ENCODE measurements around the gene HOATZ.

HOATZ gene

GRCh38 chr11:111559800-111560464, 45.4 kb downstream of the HOATZ start:
- no peak for TF ChIP-seq CTCF (IDR thresholded peaks at IDR 0.05)

GRCh38 chr11:111560800-111561199, 46.2 kb downstream of the HOATZ start:
- H3K36me3 ChIP-seq = no peaks in the 10 kb centered on the region
- no peaks in the 10 kb centered on the region for H3K9me3 ChIP-seq
- H3K27ac ChIP-seq = no peak overlapping the region
- no peak for TF ChIP-seq CTCF (IDR thresholded peaks at IDR 0.05)
- H3K4me1 ChIP-seq (ENCODE audit: control insufficient read depth in 1 of 2, insufficient read depth in 1 of 2, low read depth in 1 of 2, low read length in 1 of 2) = no peaks in the 10 kb centered on the region
- no peak overlapping the region for H3K4me3 ChIP-seq (ENCODE audit: low read depth in 1 of 2, low read length in 1 of 2)
- no peaks in the 10 kb centered on the region for H3K27me3 ChIP-seq

More at GRCh38 chr11:111559800-111560464, 45.4 kb downstream of the HOATZ start:
- Histone ChIP-seq H3K9me3 (no peaks in the 10 kb centered on the region), H3K27ac (no peak overlapping the region), H3K4me1 (ENCODE audit: control insufficient read depth in 1 of 2, insufficient read depth in 1 of 2, low read depth in 1 of 2, low read length in 1 of 2) (no peaks in the 10 kb centered on the region), H3K27me3 (no peaks in the 10 kb centered on the region), H3K4me3 (ENCODE audit: low read depth in 1 of 2, low read length in 1 of 2) (no peak overlapping the region), H3K36me3 (no peaks in the 10 kb centered on the region)

GRCh38 chr11:111561306-111561705, 46.7 kb downstream of the HOATZ start:
- Histone ChIP-seq H3K27ac (no peak overlapping the region), H3K36me3 (no peaks in the 10 kb centered on the region), H3K4me3 (ENCODE audit: low read depth in 1 of 2, low read length in 1 of 2) (no peak overlapping the region), H3K9me3 (no peaks in the 10 kb centered on the region), H3K4me1 (ENCODE audit: control insufficient read depth in 1 of 2, insufficient read depth in 1 of 2, low read depth in 1 of 2, low read length in 1 of 2) (no peaks in the 10 kb centered on the region), H3K27me3 (no peaks in the 10 kb centered on the region)
- no peak for TF ChIP-seq CTCF (IDR thresholded peaks at IDR 0.05)

GRCh38 chr11:111561791-111562325, 47.3 kb downstream of the HOATZ start:
- no peak overlapping the region for H3K27ac ChIP-seq
- no peaks in the 10 kb centered on the region for H3K9me3 ChIP-seq
- H3K4me1 ChIP-seq (ENCODE audit: control insufficient read depth in 1 of 2, insufficient read depth in 1 of 2, low read depth in 1 of 2, low read length in 1 of 2) = no peaks in the 10 kb centered on the region
- TF ChIP-seq CTCF (IDR thresholded peaks at IDR 0.05) = no peak
- H3K4me3 ChIP-seq (ENCODE audit: low read depth in 1 of 2, low read length in 1 of 2) = no peak overlapping the region
- no peaks in the 10 kb centered on the region for H3K36me3 ChIP-seq
- no peaks in the 10 kb centered on the region for H3K27me3 ChIP-seq

GRCh38 chr11:111562692-111563389, 48.3 kb downstream of the HOATZ start:
- TF ChIP-seq CTCF (IDR thresholded peaks at IDR 0.05) = no peak
- H3K27me3 ChIP-seq = no peaks in the 10 kb centered on the region
- H3K4me3 ChIP-seq (ENCODE audit: low read depth in 1 of 2, low read length in 1 of 2) = no peak overlapping the region
- H3K9me3 ChIP-seq = no peaks in the 10 kb centered on the region
- no peaks in the 10 kb centered on the region for H3K36me3 ChIP-seq
- H3K27ac ChIP-seq = no peak overlapping the region
- no peaks in the 10 kb centered on the region for H3K4me1 ChIP-seq (ENCODE audit: control insufficient read depth in 1 of 2, insufficient read depth in 1 of 2, low read depth in 1 of 2, low read length in 1 of 2)
